Duodenal mucosa (tissue), 2 donors: ENCODE measurements around the gene MAP2K1.
"Not testable (repeated sequence)": the region's sequence is repeated elsewhere in the genome, so short reads cannot be mapped to it uniquely, and the experiment has no call there.

Experiments
- H3K27ac ChIP-seq: one replicate; pipeline ENCODE4 v1.7.0; 2013; ENCODE audit warnings: low read depth, low read length
- H3K27me3 ChIP-seq, 2 donors: one replicate each; pipeline ENCODE4 v1.7.0; 2013; ENCODE audit warnings: low read length in 2 of 2, control low read depth in 1 of 2; ENCODE audit not compliant: insufficient read depth in 2 of 2, control insufficient read depth in 1 of 2
- H3K36me3 ChIP-seq, 2 donors: one replicate each; pipeline ENCODE4 v1.7.0; 2013; ENCODE audit warnings: low read length in 2 of 2, control low read depth in 1 of 2; ENCODE audit not compliant: insufficient read depth in 2 of 2, control insufficient read depth in 1 of 2
- H3K4me1 ChIP-seq, 2 donors: one replicate each; pipeline ENCODE4 v1.7.0; 2013; ENCODE audit warnings: low read length in 2 of 2, control low read depth in 1 of 2; ENCODE audit not compliant: insufficient read depth in 2 of 2, control insufficient read depth in 1 of 2
- H3K4me3 ChIP-seq, 2 donors: one replicate each; pipeline ENCODE4 v1.7.0; 2013; ENCODE audit warnings: low read length in 2 of 2, low read depth in 1 of 2
- H3K9ac ChIP-seq, 2 donors: one replicate each; pipeline ENCODE4 v1.7.0; 2013; ENCODE audit warnings: low read length in 2 of 2, low read depth in 1 of 2
- H3K9me3 ChIP-seq, 2 donors: one replicate each; pipeline ENCODE4 v1.7.0; 2013; ENCODE audit warnings: low read length in 2 of 2, control low read depth in 1 of 2; ENCODE audit not compliant: control insufficient read depth in 1 of 2

Gene MAP2K1

GRCh38 chr15:66486887-66487286, 100.2 kb downstream of the MAP2K1 start:
- H3K36me3 ChIP-seq: peaks cover 20 to 67% of the 10 kb centered on the region in 2 donors
- H3K9me3 ChIP-seq: no peaks in the 10 kb centered on the region
- H3K27me3 ChIP-seq: no peaks in the 10 kb centered on the region
- no peak overlapping the region for H3K27ac ChIP-seq
- H3K9ac ChIP-seq: no peak overlapping the region
- H3K4me1 ChIP-seq: peaks cover 0 to 8% of the 10 kb centered on the region in 2 donors
- no peak overlapping the region for H3K4me3 ChIP-seq

- Histone ChIP-seq H3K36me3 (peaks cover 14 to 60% of the 10 kb centered on the region in 2 donors), H3K9me3 (no peaks in the 10 kb centered on the region), H3K9ac (no peak overlapping the region), H3K27ac (no peak overlapping the region), H3K4me1 (no peaks in the 10 kb centered on the region), H3K4me3 (no peak overlapping the region), H3K27me3 (no peaks in the 10 kb centered on the region)
Measured at GRCh38 chr15:66488525-66488924, 101.8 kb downstream of the MAP2K1 start.

- H3K27me3 ChIP-seq: no peaks in the 10 kb centered on the region
- no peak overlapping the region for H3K4me3 ChIP-seq
- H3K9ac ChIP-seq: no peak overlapping the region
- H3K27ac ChIP-seq: no peak overlapping the region
- no peaks in the 10 kb centered on the region for H3K9me3 ChIP-seq
- H3K4me1 ChIP-seq: no peaks in the 10 kb centered on the region
- H3K36me3 ChIP-seq: peaks cover 20 to 67% of the 10 kb centered on the region in 2 donors
Measured at GRCh38 chr15:66489179-66489791, 102.6 kb downstream of the MAP2K1 start.

GRCh38 chr15:66491846-66492245, 105.1 kb downstream of the MAP2K1 start:
- peaks cover 2 to 10% of the 10 kb centered on the region in 2 donors for H3K4me1 ChIP-seq
- H3K4me3 ChIP-seq: no peak overlapping the region
- peaks cover 19 to 70% of the 10 kb centered on the region in 2 donors for H3K36me3 ChIP-seq
- no peak overlapping the region for H3K27ac ChIP-seq
- no peak overlapping the region for H3K9ac ChIP-seq
- no peaks in the 10 kb centered on the region for H3K9me3 ChIP-seq
- no peaks in the 10 kb centered on the region for H3K27me3 ChIP-seq

- Histone ChIP-seq H3K4me3 (no peak overlapping the region), H3K4me1 (peaks cover 6 to 15% of the 10 kb centered on the region in 2 donors), H3K36me3 (peaks cover 8 to 61% of the 10 kb centered on the region in 2 donors), H3K9ac (no peak overlapping the region), H3K27me3 (no peaks in the 10 kb centered on the region), H3K9me3 (no peaks in the 10 kb centered on the region), H3K27ac (no peak overlapping the region)
Measured at GRCh38 chr15:66494262-66494661, 107.5 kb downstream of the MAP2K1 start.

GRCh38 chr15:66496951-66497501, 110.3 kb downstream of the MAP2K1 start:
- Histone ChIP-seq H3K4me3 (peak overlapping the region; percentile 98 to 99), H3K27me3 (no peaks in the 10 kb centered on the region), H3K27ac (peak overlapping the region; percentile 79), H3K9me3 (no peaks in the 10 kb centered on the region), H3K4me1 (peaks cover 6 to 15% of the 10 kb centered on the region in 2 donors), H3K36me3 (peaks cover 30 to 63% of the 10 kb centered on the region in 2 donors), H3K9ac (peak overlapping the region; percentile 92 to 98)

GRCh38 chr15:66497502-66498455, 111.1 kb downstream of the MAP2K1 start, which contains the start of gene SNAPC5:
TSS of gene SNAPC5 (minus strand) at chr15:66497762. CDS start at chr15:66497731, 31 bp downstream.
- peak within 1 kb of the TSS; percentile 92 to 98 for H3K9ac ChIP-seq
- peak within 1 kb of the TSS; percentile 79 for H3K27ac ChIP-seq
- peaks cover 37 to 68% of the 10 kb centered on the region in 2 donors for H3K36me3 ChIP-seq
- peaks cover 10 to 19% of the 10 kb centered on the region in 2 donors for H3K4me1 ChIP-seq
- H3K9me3 ChIP-seq: no peaks in the 10 kb centered on the region
- peak within 1 kb of the TSS; percentile 98 to 99 for H3K4me3 ChIP-seq
- H3K27me3 ChIP-seq: no peaks in the 10 kb centered on the region

- H3K4me1 ChIP-seq: peaks cover 20 to 29% of the 10 kb centered on the region in 2 donors
- H3K36me3 ChIP-seq: peaks cover 36 to 70% of the 10 kb centered on the region in 2 donors
- H3K27ac ChIP-seq: no peak overlapping the region
- H3K9ac ChIP-seq: no peak overlapping the region
- H3K4me3 ChIP-seq: no peak overlapping the region
- H3K27me3 ChIP-seq: no peaks in the 10 kb centered on the region
- no peaks in the 10 kb centered on the region for H3K9me3 ChIP-seq
Measured at GRCh38 chr15:66498501-66499386, 112.0 kb downstream of the MAP2K1 start.

- peaks cover 20 to 30% of the 10 kb centered on the region in 2 donors for H3K4me1 ChIP-seq
- not testable (repeated sequence) for H3K9me3 ChIP-seq
- H3K36me3 ChIP-seq: peaks cover 29 to 55% of the 10 kb centered on the region in 2 donors
Measured at GRCh38 chr15:66500346-66500745, 113.6 kb downstream of the MAP2K1 start.

More at GRCh38 chr15:66500346-66500745, 113.6 kb downstream of the MAP2K1 start:
- H3K9ac ChIP-seq, H3K27ac ChIP-seq, H3K27me3 ChIP-seq, H3K4me3 ChIP-seq: not testable (repeated sequence)
